NCI-H128 (cell line): ENCODE measurements around the gene RPP38.

Experiments
- DNase-seq: peaks from one replicate; lab custom pipeline; 2025; ENCODE audit not compliant: unreplicated experiment; lab: John Stamatoyannopoulos, UW

The RPP38 gene

GRCh38 chr10:15097011-15097812 lies at the start of gene RPP38:
Gene RPP38 (plus strand): TSS chr10:15097355. CDS start chr10:15103315, 5,960 bp downstream.
- peak; percentile 73 for DNase-seq

- no peak for DNase-seq
These were observed 47.6 kb upstream of the RPP38 start for GRCh38 chr10:15049533-15049932.

- DNase-seq: no peak
These were observed 45.0 kb upstream of the RPP38 start for GRCh38 chr10:15052121-15052520.

- no peak for DNase-seq
These were observed 44.1 kb upstream of the RPP38 start for GRCh38 chr10:15053061-15053460.

GRCh38 chr10:15058689-15059088 lies 38.5 kb upstream of the RPP38 start:
- DNase-seq: no peak

- DNase-seq: no peak
These were observed 37.2 kb upstream of the RPP38 start for GRCh38 chr10:15059914-15060313.

- no peak for DNase-seq
These were observed 36.5 kb upstream of the RPP38 start for GRCh38 chr10:15060638-15061037.

- no peak for DNase-seq
These were observed 30.0 kb upstream of the RPP38 start for GRCh38 chr10:15067154-15067553.

GRCh38 chr10:15068802-15069201 lies 28.4 kb upstream of the RPP38 start:
- DNase-seq: no peak

- no peak for DNase-seq
These were observed 27.9 kb upstream of the RPP38 start for GRCh38 chr10:15069230-15069629.

- no peak for DNase-seq
These were observed 24.8 kb upstream of the RPP38 start for GRCh38 chr10:15072358-15072757.

GRCh38 chr10:15075421-15075820 lies 21.7 kb upstream of the RPP38 start:
- no peak for DNase-seq

GRCh38 chr10:15083674-15084501 lies 13.3 kb upstream of the RPP38 start:
- no peak for DNase-seq

GRCh38 chr10:15084502-15084922 lies 12.6 kb upstream of the RPP38 start:
- no peak for DNase-seq

- DNase-seq: peak; percentile 46
These were observed 8.5 kb upstream of the RPP38 start, which contains the start of gene ACBD7 for GRCh38 chr10:15088428-15089261. Gene ACBD7 (minus strand): TSS chr10:15088776. CDS start chr10:15088728, 48 bp downstream.

- DNase-seq: no peak
These were observed 5.7 kb upstream of the RPP38 start for GRCh38 chr10:15091418-15091817.

- no peak for DNase-seq
These were observed 4.2 kb upstream of the RPP38 start for GRCh38 chr10:15092855-15093408.

- DNase-seq: no peak
These were observed 519 bp upstream of the RPP38 start for GRCh38 chr10:15096661-15097010.

- no peak for DNase-seq
These were observed 2.7 kb downstream of the RPP38 start for GRCh38 chr10:15099886-15100285.

- no peak for DNase-seq
These were observed 6.4 kb downstream of the RPP38 start for GRCh38 chr10:15103513-15103912.
